DND-41 (cell line): ENCODE results near the gene SCGB3A2.

Source experiments
- ATAC-seq: fragments of 200-7000 bp; cut with Tn5 transposase; 3 replicates; pipeline ENCODE4 v1.9.1; 2021; ENCODE audit warnings: low read depth; ENCODE audit not compliant: insufficient read depth
- DNase-seq: peaks from one replicate; pipeline ENCODE4 v3.0.0-alpha.2; 2020
- H2AFZ ChIP-seq: 2 replicates; pipeline ENCODE4 v1.6.0; 2012; ENCODE audit warnings: low read depth, low read length
- H3K27ac ChIP-seq: 2 replicates; pipeline ENCODE4 v1.5.1; 2012; ENCODE audit warnings: low read length, inconsistent platforms
- H3K27me3 ChIP-seq: fragments of 200-600 bp; sonication (generic); 2 replicates; pipeline ENCODE4 v1.6.0; 2012; ENCODE audit warnings: low read length, mild to moderate bottlenecking, inconsistent platforms; ENCODE audit not compliant: insufficient read depth, poor library complexity
- H3K36me3 ChIP-seq: 2 replicates; pipeline ENCODE4 v1.5.1; 2012; ENCODE audit warnings: low read length, inconsistent platforms; ENCODE audit not compliant: insufficient read depth
- H3K4me1 ChIP-seq: 2 replicates; pipeline ENCODE4 v1.5.1; 2012; ENCODE audit warnings: mild to moderate bottlenecking, low read length; ENCODE audit not compliant: insufficient read depth
- H3K4me2 ChIP-seq: 2 replicates; pipeline ENCODE4 v1.6.0; 2012; ENCODE audit warnings: mild to moderate bottlenecking, moderate library complexity, low read length, inconsistent platforms; ENCODE audit not compliant: insufficient read depth
- H3K4me3 ChIP-seq, 2 experiments: fragments of 200-600 bp in 1 of 2; shearing (Covaris generic) in 1 of 2; 2 replicates each; pipeline ENCODE4 v1.5.1; 2012 to 2016; ENCODE audit warnings: inconsistent platforms in 2 of 2, low read length in 2 of 2, mild to moderate bottlenecking in 2 of 2, low read depth in 1 of 2, moderate library complexity in 1 of 2
- H3K79me2 ChIP-seq: 2 replicates; pipeline ENCODE4 v1.6.0; 2012; ENCODE audit warnings: low read length, inconsistent platforms; ENCODE audit not compliant: insufficient read depth
- H3K9ac ChIP-seq: 2 replicates; pipeline ENCODE4 v1.6.0; 2012; ENCODE audit warnings: low read depth, mild to moderate bottlenecking, inconsistent platforms, low read length, moderate library complexity
- H3K9me3 ChIP-seq: 2 replicates; pipeline ENCODE4 v1.5.1; 2012; ENCODE audit warnings: low read length, moderate library complexity, mild to moderate bottlenecking, inconsistent platforms; ENCODE audit not compliant: insufficient read depth, severe bottlenecking
- H4K20me1 ChIP-seq: 2 replicates; pipeline ENCODE4 v1.6.0; 2012; ENCODE audit warnings: low read length; ENCODE audit not compliant: insufficient read depth
- EZH2 ChIP-seq: IDR thresholded peaks from 3 replicates; pipeline ENCODE4 v1.6.1; 2012; ENCODE audit warnings: borderline replicate concordance, low read depth, mild to moderate bottlenecking, moderate library complexity, low read length, inconsistent platforms; ENCODE audit not compliant: severe bottlenecking
- TF ChIP-seq, protein P1 (sequence below): IDR thresholded peaks from 2 replicates; pipeline ENCODE4 v1.5.1; 2012; ENCODE audit warnings: borderline replicate concordance, low read length, moderate library complexity, mild to moderate bottlenecking; ENCODE audit not compliant: poor library complexity, severe bottlenecking; ENCODE audit errors: extremely low read depth

Gene SCGB3A2

DNA sequence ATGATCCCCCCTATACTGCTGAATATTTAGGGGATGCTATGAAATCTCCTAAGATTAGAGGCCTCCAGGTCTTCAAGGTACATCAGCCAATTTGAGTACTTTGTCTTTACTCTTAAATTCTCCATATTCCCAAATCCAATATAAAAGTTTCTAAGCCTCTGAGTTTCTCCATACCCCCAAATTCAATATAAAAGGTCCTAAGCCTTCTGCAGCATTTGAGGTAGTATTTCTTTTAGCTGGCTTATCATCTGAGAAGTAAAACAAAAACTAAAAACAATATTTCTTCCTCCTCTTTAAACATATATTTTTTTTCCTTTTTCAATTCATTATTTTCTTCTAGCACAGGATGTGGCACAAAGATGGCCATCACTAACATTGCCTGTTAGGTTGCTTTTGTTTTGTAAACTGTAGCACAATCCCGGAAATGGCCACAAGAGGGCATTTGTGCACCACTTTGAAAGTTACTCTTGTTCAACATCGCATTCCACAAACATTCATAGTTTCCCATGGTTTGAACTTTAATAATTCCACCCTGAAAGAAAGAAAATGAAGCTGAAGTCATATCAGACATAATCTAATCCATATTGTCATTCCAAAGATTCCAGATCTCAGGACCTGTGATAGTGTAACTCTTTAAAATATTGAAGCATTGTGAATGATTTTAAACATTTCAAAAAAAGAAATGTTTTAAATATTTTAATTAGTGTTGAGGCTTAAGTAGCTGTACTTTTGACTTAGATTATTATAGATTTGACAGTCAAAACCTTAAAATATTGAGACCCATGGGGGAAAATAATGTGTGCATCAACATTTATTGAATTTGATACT lies 21.0 kb upstream of the SCGB3A2 start:
- no peak overlapping the region for H3K27ac ChIP-seq

DNA sequence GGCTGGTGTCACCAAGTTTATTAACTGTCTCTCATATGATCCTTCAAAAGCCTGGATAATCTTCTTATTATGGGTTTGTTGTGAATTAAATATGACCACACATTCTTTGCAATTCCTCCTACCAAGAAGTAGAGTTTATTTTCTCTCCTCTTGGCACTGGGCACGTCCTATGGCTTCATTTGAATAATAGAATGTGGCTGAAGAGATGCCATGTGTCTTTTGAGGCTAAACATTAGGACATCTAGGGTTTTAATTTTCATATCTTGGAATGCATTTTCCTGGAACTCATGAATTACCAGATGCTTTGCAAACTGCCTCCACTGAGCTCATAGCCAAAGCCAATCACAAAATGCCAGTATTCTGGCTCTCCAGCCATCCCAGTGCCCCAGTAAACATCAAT lies 19.9 kb upstream of the SCGB3A2 start:
- peaks cover 3% of the 10 kb centered on the region for H3K27me3 ChIP-seq
- H3K9ac ChIP-seq: no peak overlapping the region
- H3K4me3 ChIP-seq: no peak overlapping the region
- DNase-seq (no peak), ATAC-seq (no peak)
- H3K4me1 ChIP-seq: no peaks in the 10 kb centered on the region
- no peaks in the 10 kb centered on the region for H3K36me3 ChIP-seq
- no peak overlapping the region for H2AFZ ChIP-seq
- no peaks in the 10 kb centered on the region for H4K20me1 ChIP-seq
- TF ChIP-seq, protein P1, sequence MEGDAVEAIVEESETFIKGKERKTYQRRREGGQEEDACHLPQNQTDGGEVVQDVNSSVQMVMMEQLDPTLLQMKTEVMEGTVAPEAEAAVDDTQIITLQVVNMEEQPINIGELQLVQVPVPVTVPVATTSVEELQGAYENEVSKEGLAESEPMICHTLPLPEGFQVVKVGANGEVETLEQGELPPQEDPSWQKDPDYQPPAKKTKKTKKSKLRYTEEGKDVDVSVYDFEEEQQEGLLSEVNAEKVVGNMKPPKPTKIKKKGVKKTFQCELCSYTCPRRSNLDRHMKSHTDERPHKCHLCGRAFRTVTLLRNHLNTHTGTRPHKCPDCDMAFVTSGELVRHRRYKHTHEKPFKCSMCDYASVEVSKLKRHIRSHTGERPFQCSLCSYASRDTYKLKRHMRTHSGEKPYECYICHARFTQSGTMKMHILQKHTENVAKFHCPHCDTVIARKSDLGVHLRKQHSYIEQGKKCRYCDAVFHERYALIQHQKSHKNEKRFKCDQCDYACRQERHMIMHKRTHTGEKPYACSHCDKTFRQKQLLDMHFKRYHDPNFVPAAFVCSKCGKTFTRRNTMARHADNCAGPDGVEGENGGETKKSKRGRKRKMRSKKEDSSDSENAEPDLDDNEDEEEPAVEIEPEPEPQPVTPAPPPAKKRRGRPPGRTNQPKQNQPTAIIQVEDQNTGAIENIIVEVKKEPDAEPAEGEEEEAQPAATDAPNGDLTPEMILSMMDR: no peak
- no peak for TF ChIP-seq EZH2
- no peak overlapping the region for H3K4me2 ChIP-seq
- no peaks in the 10 kb centered on the region for H3K9me3 ChIP-seq
- H3K27ac ChIP-seq: no peak overlapping the region
- no peaks in the 10 kb centered on the region for H3K79me2 ChIP-seq

More for the DNA sequence above, 21.0 kb upstream of the SCGB3A2 start:
- H3K4me3 ChIP-seq: no peak overlapping the region
- H3K4me2 ChIP-seq: no peak overlapping the region
- ATAC-seq: peak; percentile 65; the same call in 2 of the 3 replicates
- TF ChIP-seq, protein P1: peak; percentile 82
- TF ChIP-seq EZH2: no peak
- H3K27me3 ChIP-seq: peaks cover 3% of the 10 kb centered on the region
- no peaks in the 10 kb centered on the region for H3K36me3 ChIP-seq
- no peak overlapping the region for H3K9ac ChIP-seq
- no peaks in the 10 kb centered on the region for H4K20me1 ChIP-seq
- H3K4me1 ChIP-seq: no peaks in the 10 kb centered on the region
- no peaks in the 10 kb centered on the region for H3K9me3 ChIP-seq
- H2AFZ ChIP-seq: no peak overlapping the region
- peak; percentile 49 for DNase-seq
- H3K79me2 ChIP-seq: no peaks in the 10 kb centered on the region

DNA sequence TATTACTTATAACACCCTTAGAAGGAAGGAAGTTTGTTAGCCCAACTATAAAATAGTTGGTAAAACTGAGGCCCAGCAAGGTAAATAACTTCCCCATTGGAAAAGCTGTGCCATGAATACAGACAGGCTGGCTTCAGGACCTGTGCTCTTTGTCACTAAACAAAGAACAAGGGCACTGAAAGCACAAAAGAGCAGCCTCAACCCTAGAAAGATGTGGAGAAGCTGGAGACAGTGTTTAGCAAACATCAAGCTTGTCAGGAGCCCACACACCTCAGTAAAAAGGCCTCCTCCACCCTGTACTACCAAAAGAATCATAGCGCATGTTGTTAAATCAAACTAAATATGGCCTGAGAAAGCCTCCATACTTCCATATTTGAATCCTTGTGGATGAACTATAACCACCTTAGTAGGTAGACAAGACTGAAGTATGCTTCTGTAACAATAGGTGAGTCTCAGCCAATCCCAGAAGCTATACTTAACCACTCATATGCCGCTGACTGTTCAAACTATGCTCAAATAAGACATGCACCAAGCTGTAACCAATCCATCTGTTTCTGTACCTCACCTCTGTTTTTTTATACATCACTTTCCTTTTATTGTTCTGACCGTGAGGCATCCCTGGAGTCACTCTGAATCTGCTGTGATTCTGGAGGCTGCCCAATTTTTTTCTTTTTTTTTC lies 18.4 kb upstream of the SCGB3A2 start:
- H3K36me3 ChIP-seq: no peaks in the 10 kb centered on the region
- no peaks in the 10 kb centered on the region for H3K79me2 ChIP-seq
- no peak overlapping the region for H3K9ac ChIP-seq
- no peaks in the 10 kb centered on the region for H4K20me1 ChIP-seq
- H3K27ac ChIP-seq: no peak overlapping the region
- no peak for ATAC-seq
- peaks cover 3% of the 10 kb centered on the region for H3K27me3 ChIP-seq
- TF ChIP-seq, protein P1: no peak
- no peak for TF ChIP-seq EZH2
- H3K4me1 ChIP-seq: no peaks in the 10 kb centered on the region
- DNase-seq: no peak
- H3K4me3 ChIP-seq: no peak overlapping the region
- no peaks in the 10 kb centered on the region for H3K9me3 ChIP-seq
- no peak overlapping the region for H3K4me2 ChIP-seq
- H2AFZ ChIP-seq: no peak overlapping the region
